Neuronal stem cell (in vitro differentiated cells): ENCODE data around the gene FAH.

Source experiments
- DNase-seq: peaks from one replicate; pipeline ENCODE4 v3.0.0-alpha.2; 2013; ENCODE audit warnings: low spot score
- H2AFZ ChIP-seq: one replicate; pipeline ENCODE4 v1.6.1; 2013; ENCODE audit warnings: mild to moderate bottlenecking, low read length, inconsistent platforms
- H2AK5ac ChIP-seq: 2 replicates; pipeline ENCODE4 v1.6.1; 2013; ENCODE audit warnings: low read depth, mild to moderate bottlenecking, inconsistent platforms, low read length, moderate library complexity, mixed read lengths
- H2BK120ac ChIP-seq: 2 replicates; pipeline ENCODE4 v1.6.1; 2013; ENCODE audit warnings: low read depth, mild to moderate bottlenecking, inconsistent platforms, low read length, moderate library complexity, mixed read lengths
- H2BK12ac ChIP-seq: one replicate; pipeline ENCODE4 v1.6.1; 2013; ENCODE audit warnings: low read length, inconsistent platforms
- H2BK15ac ChIP-seq: 2 replicates; pipeline ENCODE4 v1.6.1; 2013; ENCODE audit warnings: mild to moderate bottlenecking, low read length, inconsistent platforms, mixed read lengths
- H2BK5ac ChIP-seq: one replicate; pipeline ENCODE4 v1.6.1; 2013; ENCODE audit warnings: inconsistent platforms, mild to moderate bottlenecking, low read length, moderate library complexity
- H3K14ac ChIP-seq: one replicate; pipeline ENCODE4 v1.6.1; 2013; ENCODE audit warnings: low read length, inconsistent platforms
- H3K18ac ChIP-seq: 2 replicates; pipeline ENCODE4 v1.6.1; 2013; ENCODE audit warnings: low read length, inconsistent platforms
- H3K23ac ChIP-seq: 2 replicates; pipeline ENCODE4 v1.6.1; 2013; ENCODE audit warnings: low read depth, mild to moderate bottlenecking, mixed read lengths, low read length, inconsistent platforms; ENCODE audit not compliant: poor library complexity
- H3K27ac ChIP-seq: replicated peaks from 3 replicates; pipeline ENCODE4 v1.5.1; 2013; ENCODE audit warnings: low read length, inconsistent platforms
- H3K27me3 ChIP-seq, 3 experiments: 2 replicates each; pipeline ENCODE4 v1.6.1; 2013; ENCODE audit warnings: low read length in 3 of 3, mild to moderate bottlenecking in 2 of 3, inconsistent platforms in 1 of 3, low read depth in 1 of 3, mixed read lengths in 1 of 3, moderate library complexity in 1 of 3; ENCODE audit not compliant: control insufficient read depth in 3 of 3, insufficient read depth in 3 of 3
- H3K36me3 ChIP-seq, 2 donors: replicated peaks in 1 of 2; 2 replicates each; pipeline ENCODE4 v1.6.1; 2013; ENCODE audit warnings: low read length in 2 of 2; ENCODE audit not compliant: control insufficient read depth in 2 of 2, insufficient read depth in 2 of 2
- H3K4ac ChIP-seq: 2 replicates; pipeline ENCODE4 v1.6.1; 2013; ENCODE audit warnings: inconsistent platforms, mild to moderate bottlenecking, low read length, moderate library complexity
- H3K4me1 ChIP-seq, 2 donors: 1 replicate in 1 of 2; 2 replicates in 1 of 2; pipeline ENCODE4 v1.6.1; 2013; ENCODE audit warnings: low read length in 2 of 2, low read depth in 1 of 2; ENCODE audit not compliant: control insufficient read depth in 2 of 2, insufficient read depth in 1 of 2
- H3K4me2 ChIP-seq: one replicate; pipeline ENCODE4 v1.6.1; 2013; ENCODE audit warnings: mild to moderate bottlenecking, low read length, inconsistent platforms; ENCODE audit not compliant: insufficient read depth, poor library complexity, severe bottlenecking
- H3K4me3 ChIP-seq, 2 donors: 2 replicates each; pipeline ENCODE4 v1.5.1; 2013; ENCODE audit warnings: low read length in 2 of 2, mild to moderate bottlenecking in 2 of 2, inconsistent platforms in 1 of 2, moderate library complexity in 1 of 2
- H3K79me1 ChIP-seq: one replicate; pipeline ENCODE4 v1.6.1; 2013; ENCODE audit warnings: low read depth, mild to moderate bottlenecking, inconsistent platforms, low read length, moderate library complexity
- H3K9ac ChIP-seq: one replicate; pipeline ENCODE4 v1.6.1; 2013; ENCODE audit warnings: mild to moderate bottlenecking, low read depth, low read length, inconsistent platforms; ENCODE audit not compliant: poor library complexity
- H3K9me3 ChIP-seq, 2 donors: replicated peaks in 1 of 2; 2 replicates each; pipeline versions ENCODE3 to v1.6.1; 2013; ENCODE audit warnings: low read length in 2 of 2, mild to moderate bottlenecking in 2 of 2, inconsistent platforms in 1 of 2, low read depth in 1 of 2, mixed read lengths in 1 of 2, moderate library complexity in 1 of 2; ENCODE audit not compliant: control insufficient read depth in 2 of 2, insufficient read depth in 1 of 2
- H4K8ac ChIP-seq: one replicate; pipeline ENCODE4 v1.6.1; 2013; ENCODE audit warnings: low read depth, mild to moderate bottlenecking, inconsistent platforms, low read length, moderate library complexity
- H4K91ac ChIP-seq: one replicate; pipeline ENCODE4 v1.6.1; 2013; ENCODE audit warnings: low read length, low read depth, mild to moderate bottlenecking, inconsistent platforms; ENCODE audit not compliant: poor library complexity
- WGBS, 2 donors: extraction: QIAGEN DNeasy Blood & Tissue Kit; methylation state at CpG; one replicate each; pipeline ENCODE4 v1.1.7; 2013; ENCODE audit warnings: missing lambda C conversion rate in 2 of 2, mixed read lengths in 1 of 2; ENCODE audit not compliant: insufficient read length in 2 of 2, insufficient replicate concordance in 1 of 2; ENCODE audit errors: extremely low coverage in 2 of 2; 5-methylcytosine and 5-hydroxymethylcytosine counted together

Gene FAH

DNA sequence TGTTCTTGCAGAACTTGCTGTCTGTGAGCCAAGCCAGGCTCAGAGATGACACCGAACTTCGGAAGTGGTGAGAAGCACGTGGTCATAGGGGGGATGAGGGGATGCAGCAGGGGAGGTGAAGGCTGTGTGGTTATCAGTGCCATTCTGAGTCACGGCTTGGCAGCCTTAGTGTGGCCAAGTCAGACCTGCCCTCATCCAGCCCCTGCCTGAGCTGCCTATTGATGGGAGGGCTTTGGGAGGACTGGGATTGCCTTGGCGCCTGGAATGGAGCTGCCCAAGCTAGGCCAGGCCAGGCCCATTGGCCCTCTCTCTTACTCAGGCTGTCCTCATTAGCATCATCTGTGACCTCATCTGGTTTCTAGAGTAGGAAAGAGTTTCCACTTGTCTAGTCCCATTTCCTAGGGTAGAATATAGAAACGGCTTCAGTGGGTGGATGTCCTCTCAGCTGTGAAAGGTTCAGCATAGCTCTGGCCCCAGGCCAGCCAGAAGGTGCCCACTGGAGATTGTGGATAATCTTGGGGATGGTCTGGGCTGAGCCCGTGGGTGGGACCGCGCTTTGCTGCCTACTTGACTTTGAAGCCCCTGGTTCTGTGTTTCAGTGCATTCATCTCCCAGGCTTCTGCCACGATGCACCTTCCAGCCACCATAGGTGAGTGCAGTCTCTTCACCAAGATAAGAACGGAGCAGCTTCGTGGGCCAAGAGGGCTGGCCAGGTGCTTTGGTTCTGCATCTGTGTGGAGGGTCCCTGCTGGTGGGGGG lies 7.2 kb downstream of the FAH start:
- peaks cover 6 to 33% of the 10 kb centered on the region in 2 donors for H3K36me3 ChIP-seq
- H3K27ac ChIP-seq, result no peak overlapping the region
- no peak overlapping the region for H4K8ac ChIP-seq

DNA sequence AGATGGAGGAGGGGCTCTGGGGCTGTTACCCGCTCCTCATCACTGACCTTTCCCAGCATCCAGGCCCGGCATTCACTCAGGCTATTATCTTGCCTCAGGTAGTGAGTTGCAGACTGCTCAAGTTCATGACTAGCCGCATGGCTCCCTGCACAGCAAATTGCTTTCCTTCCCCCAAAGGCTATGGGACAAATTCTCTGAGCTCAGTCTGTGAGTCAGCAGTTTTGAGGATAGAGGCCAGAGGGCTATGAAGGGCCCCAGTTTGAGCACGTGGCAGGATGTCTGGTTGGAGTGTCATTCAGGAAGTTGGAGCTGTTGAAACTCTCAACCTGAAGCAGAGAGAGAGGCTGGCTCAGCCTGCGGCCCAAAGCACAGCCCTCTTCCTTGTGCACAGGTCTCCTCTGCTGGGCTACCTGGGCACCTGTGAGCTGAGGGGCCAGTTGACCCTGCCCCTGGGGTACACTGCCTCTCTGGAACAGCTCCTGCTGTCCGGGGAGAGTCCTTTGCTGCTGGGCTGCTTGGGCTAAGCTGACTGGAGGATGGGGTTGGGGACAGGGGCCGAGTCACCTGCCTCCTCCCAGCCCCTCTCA lies 7.9 kb downstream of the FAH start:
- H2BK12ac ChIP-seq, result no peak overlapping the region

More for the DNA sequence above, 7.2 kb downstream of the FAH start:
- H2AFZ ChIP-seq, result no peak overlapping the region
- no CpG with 5 or more reads among the region's 12 CpGs for WGBS, 2 donors
- no peak overlapping the region for H2BK12ac ChIP-seq
- no peaks in the 10 kb centered on the region for H3K27me3 ChIP-seq
- H3K4me2 ChIP-seq, result no peak overlapping the region
- H2AK5ac ChIP-seq, result no peak overlapping the region
- no peak overlapping the region for H2BK5ac ChIP-seq
- H3K4me3 ChIP-seq, result no peak overlapping the region
- no peak overlapping the region for H3K9ac ChIP-seq
- H3K4ac ChIP-seq, result no peak overlapping the region
- no peak overlapping the region for H3K14ac ChIP-seq
- peak overlapping the region; percentile 26 for H3K23ac ChIP-seq
- H3K9me3 ChIP-seq, result peaks cover 0 to 2% of the 10 kb centered on the region in 2 donors
- no peak overlapping the region for H2BK15ac ChIP-seq
- no peaks in the 10 kb centered on the region for H3K79me1 ChIP-seq
- H2BK120ac ChIP-seq, result no peak overlapping the region
- no peak overlapping the region for H4K91ac ChIP-seq
- no peaks in the 10 kb centered on the region for H3K4me1 ChIP-seq
- DNase-seq, result no peak
- no peak overlapping the region for H3K18ac ChIP-seq

DNA sequence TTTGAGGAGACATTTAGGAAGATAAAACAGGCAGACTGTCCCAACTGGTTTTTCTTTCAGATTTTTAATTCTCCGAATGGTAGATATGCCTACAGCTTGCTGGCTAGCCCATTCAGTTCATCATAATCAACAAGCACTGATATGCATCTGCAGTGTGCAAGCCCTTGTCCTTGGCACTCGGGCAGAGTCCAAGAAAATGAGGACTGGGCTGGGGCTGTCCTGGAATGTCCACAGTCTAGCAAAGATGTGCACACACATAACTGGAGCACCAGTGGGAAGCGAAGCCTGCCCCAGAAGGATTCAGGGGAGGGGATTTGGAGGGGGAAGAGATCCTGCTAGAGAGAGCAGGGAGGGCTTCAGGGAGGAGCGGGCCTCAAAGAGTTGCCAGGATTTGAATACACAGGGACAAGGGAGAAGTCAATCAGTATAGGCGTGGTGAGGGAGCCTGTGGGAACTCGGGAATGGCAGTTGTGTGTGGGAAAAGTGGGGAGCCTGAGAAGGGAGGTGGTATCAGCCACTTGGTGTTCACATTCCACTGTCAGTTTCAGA lies 8.7 kb downstream of the FAH start:
- H3K14ac ChIP-seq, result no peak overlapping the region
- no peak overlapping the region for H3K9ac ChIP-seq
- peaks cover 0 to 2% of the 10 kb centered on the region in 2 donors for H3K9me3 ChIP-seq
- no peak overlapping the region for H2BK5ac ChIP-seq
- no peak for DNase-seq
- no peak overlapping the region for H3K18ac ChIP-seq
- no peak overlapping the region for H3K4ac ChIP-seq
- H3K79me1 ChIP-seq, result no peaks in the 10 kb centered on the region
- no peaks in the 10 kb centered on the region for H3K27me3 ChIP-seq
- no peak overlapping the region for H4K91ac ChIP-seq
- no peak overlapping the region for H3K4me3 ChIP-seq
- H3K36me3 ChIP-seq, result peaks cover 6 to 33% of the 10 kb centered on the region in 2 donors
- no peak overlapping the region for H2BK12ac ChIP-seq
- H2AFZ ChIP-seq, result no peak overlapping the region
- H3K4me1 ChIP-seq, result no peaks in the 10 kb centered on the region
- H3K4me2 ChIP-seq, result no peak overlapping the region
- WGBS, 2 donors, result no CpG with 5 or more reads among the region's 6 CpGs
- H4K8ac ChIP-seq, result no peak overlapping the region
- H3K27ac ChIP-seq, result no peak overlapping the region
- no peak overlapping the region for H2BK120ac ChIP-seq
- no peak overlapping the region for H3K23ac ChIP-seq
- H2BK15ac ChIP-seq, result no peak overlapping the region
- H2AK5ac ChIP-seq, result no peak overlapping the region

More for the DNA sequence above, 7.9 kb downstream of the FAH start:
- WGBS, 2 donors, result no CpG with 5 or more reads among the region's 7 CpGs
- Histone ChIP-seq H3K4me3 (no peak overlapping the region), H3K9me3 (peaks cover 0 to 2% of the 10 kb centered on the region in 2 donors), H3K27me3 (no peaks in the 10 kb centered on the region), H3K14ac (no peak overlapping the region), H4K8ac (no peak overlapping the region), H3K23ac (no peak overlapping the region), H2BK5ac (no peak overlapping the region), H3K4ac (no peak overlapping the region), H2AK5ac (peak overlapping the region; percentile 24), H4K91ac (no peak overlapping the region), H3K79me1 (no peaks in the 10 kb centered on the region), H3K9ac (no peak overlapping the region), H3K36me3 (peaks cover 6 to 33% of the 10 kb centered on the region in 2 donors), H2BK120ac (no peak overlapping the region), H3K4me1 (no peaks in the 10 kb centered on the region), H2BK15ac (no peak overlapping the region), H2AFZ (no peak overlapping the region), H3K27ac (no peak overlapping the region), H3K4me2 (no peak overlapping the region), H3K18ac (no peak overlapping the region)
- DNase-seq, result no peak

DNA sequence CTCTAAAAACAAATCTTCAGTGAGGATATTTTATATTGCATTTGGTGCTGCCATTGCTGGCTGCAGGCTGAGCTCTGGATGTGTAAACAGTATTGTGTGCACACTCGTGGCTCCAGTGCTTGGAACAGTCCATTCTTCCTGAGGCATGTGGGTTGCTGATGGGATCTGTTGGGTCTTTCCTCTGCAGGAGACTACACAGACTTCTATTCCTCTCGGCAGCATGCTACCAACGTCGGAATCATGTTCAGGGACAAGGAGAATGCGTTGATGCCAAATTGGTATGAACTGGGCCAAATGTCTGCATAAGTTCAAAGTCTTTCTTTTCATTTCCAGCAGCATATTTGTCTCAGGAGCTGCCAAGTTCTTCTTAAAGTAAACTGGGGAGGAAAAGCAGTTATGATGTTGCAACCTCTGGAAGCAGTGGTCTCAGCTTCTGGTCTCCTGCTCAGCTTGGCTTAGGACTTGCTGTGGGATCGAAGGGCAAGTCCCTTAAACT lies 9.3 kb downstream of the FAH start:
- no peak overlapping the region for H2AFZ ChIP-seq
- H2BK12ac ChIP-seq, result no peak overlapping the region
- H3K36me3 ChIP-seq, result peaks cover 6 to 33% of the 10 kb centered on the region in 2 donors
- WGBS, 2 donors, result no CpG with 5 or more reads among the region's 6 CpGs
- H3K79me1 ChIP-seq, result no peaks in the 10 kb centered on the region
- H4K8ac ChIP-seq, result no peak overlapping the region
- H2BK15ac ChIP-seq, result no peak overlapping the region
- H2BK120ac ChIP-seq, result no peak overlapping the region
- H3K4ac ChIP-seq, result no peak overlapping the region
- no peak overlapping the region for H3K4me2 ChIP-seq
- H4K91ac ChIP-seq, result no peak overlapping the region
- H3K18ac ChIP-seq, result no peak overlapping the region
- H3K14ac ChIP-seq, result no peak overlapping the region
- peaks cover 0 to 2% of the 10 kb centered on the region in 2 donors for H3K9me3 ChIP-seq
- H2AK5ac ChIP-seq, result no peak overlapping the region
- H2BK5ac ChIP-seq, result no peak overlapping the region
- no peak overlapping the region for H3K27ac ChIP-seq
- no peaks in the 10 kb centered on the region for H3K27me3 ChIP-seq
- no peak overlapping the region for H3K9ac ChIP-seq
- no peak overlapping the region for H3K4me3 ChIP-seq
- H3K23ac ChIP-seq, result no peak overlapping the region
- DNase-seq, result no peak
- H3K4me1 ChIP-seq, result no peaks in the 10 kb centered on the region
